Mesenchymal stem cell (in vitro differentiated cells and primary cell): ENCODE results near the gene TMEM175.
A peak's percentile ranks its signal among the peaks of the same experiment; 100 is the strongest.
"Not testable (repeated sequence)": the region's sequence is repeated elsewhere in the genome, so short reads cannot be mapped to it uniquely, and the experiment has no call there.

Experiments
- DNase-seq: peaks from one replicate; pipeline ENCODE4 v3.0.0-alpha.2; 2013
- H2AFZ ChIP-seq: one replicate; pipeline ENCODE4 v1.6.1; 2013; ENCODE audit warnings: low read depth, mild to moderate bottlenecking, control low read depth, inconsistent platforms, low read length, moderate library complexity
- H2AK5ac ChIP-seq: 2 replicates; pipeline ENCODE4 v1.6.1; 2013; ENCODE audit warnings: low read length, moderate library complexity, mild to moderate bottlenecking, inconsistent platforms; ENCODE audit not compliant: severe bottlenecking
- H2BK120ac ChIP-seq: one replicate; pipeline ENCODE4 v1.6.1; 2013; ENCODE audit warnings: low read depth, mild to moderate bottlenecking, inconsistent platforms, low read length, moderate library complexity
- H2BK12ac ChIP-seq, 2 experiments: one replicate each; pipeline ENCODE4 v1.6.1; 2013; ENCODE audit warnings: inconsistent platforms in 2 of 2, low read length in 2 of 2, mild to moderate bottlenecking in 2 of 2, moderate library complexity in 2 of 2, control low read depth in 1 of 2
- H2BK15ac ChIP-seq: one replicate; pipeline ENCODE4 v1.6.1; 2013; ENCODE audit warnings: mild to moderate bottlenecking, low read depth, inconsistent platforms; ENCODE audit not compliant: poor library complexity, severe bottlenecking
- H2BK5ac ChIP-seq: 2 replicates; pipeline ENCODE4 v1.6.1; 2013; ENCODE audit warnings: low read depth, mild to moderate bottlenecking, low read length, control low read depth, inconsistent platforms; ENCODE audit not compliant: poor library complexity, severe bottlenecking
- H3K14ac ChIP-seq, 2 experiments: one replicate each; pipeline ENCODE4 v1.6.1; 2013; ENCODE audit warnings: inconsistent platforms in 2 of 2, low read length in 2 of 2, control low read depth in 1 of 2, mild to moderate bottlenecking in 1 of 2, moderate library complexity in 1 of 2
- H3K18ac ChIP-seq, 2 experiments: one replicate each; pipeline ENCODE4 v1.6.1; 2013; ENCODE audit warnings: inconsistent platforms in 2 of 2, low read length in 2 of 2, control low read depth in 1 of 2, low read depth in 1 of 2, mild to moderate bottlenecking in 1 of 2
- H3K23ac ChIP-seq, 2 experiments: one replicate each; pipeline ENCODE4 v1.6.1; 2013; ENCODE audit warnings: inconsistent platforms in 2 of 2, low read length in 2 of 2, mild to moderate bottlenecking in 2 of 2, moderate library complexity in 2 of 2, control low read depth in 1 of 2
- H3K27ac ChIP-seq: 2 replicates; pipeline ENCODE4 v1.5.1; 2013; ENCODE audit warnings: mild to moderate bottlenecking, moderate library complexity, low read length, control low read depth, inconsistent platforms; ENCODE audit not compliant: poor library complexity, severe bottlenecking
- H3K27me3 ChIP-seq, 2 experiments: 2 replicates each; pipeline versions ENCODE4 v1.6.1 to v1.7.0; 2013; ENCODE audit warnings: low read length in 2 of 2, mild to moderate bottlenecking in 2 of 2, moderate library complexity in 2 of 2, control low read depth in 1 of 2, inconsistent platforms in 1 of 2; ENCODE audit not compliant: control insufficient read depth in 1 of 2, insufficient read depth in 1 of 2
- H3K36me3 ChIP-seq, 2 experiments: 2 replicates each; pipeline versions ENCODE4 v1.6.1 to v1.7.0; 2013; ENCODE audit warnings: low read length in 2 of 2, control low read depth in 1 of 2, inconsistent platforms in 1 of 2, low read depth in 1 of 2, mild to moderate bottlenecking in 1 of 2; ENCODE audit not compliant: insufficient read depth in 2 of 2, control insufficient read depth in 1 of 2
- H3K4ac ChIP-seq, 2 experiments: one replicate each; pipeline ENCODE4 v1.6.1; 2013; ENCODE audit warnings: inconsistent platforms in 2 of 2, low read length in 2 of 2, mild to moderate bottlenecking in 2 of 2, moderate library complexity in 2 of 2, control low read depth in 1 of 2, low read depth in 1 of 2
- H3K4me1 ChIP-seq: 2 replicates; pipeline ENCODE4 v1.6.1; 2013; ENCODE audit warnings: low read depth, low read length, control low read depth; ENCODE audit not compliant: control insufficient read depth, insufficient read depth
- H3K4me2 ChIP-seq: 2 replicates; pipeline ENCODE4 v1.6.1; 2013; ENCODE audit warnings: low read length, mild to moderate bottlenecking, inconsistent platforms; ENCODE audit not compliant: poor library complexity, severe bottlenecking
- H3K4me3 ChIP-seq, 2 experiments: 2 replicates each; pipeline versions ENCODE4 v1.5.1 to v1.7.0; 2013; ENCODE audit warnings: low read length in 2 of 2, mild to moderate bottlenecking in 2 of 2, control low read depth in 1 of 2, low read depth in 1 of 2; ENCODE audit not compliant: insufficient read depth in 1 of 2
- H3K79me1 ChIP-seq: replicated peaks from 2 replicates; pipeline ENCODE4 v1.6.1; 2013; ENCODE audit warnings: mild to moderate bottlenecking, control low read depth, low read length, inconsistent platforms; ENCODE audit not compliant: poor library complexity, severe bottlenecking
- H3K9ac ChIP-seq: 2 replicates; pipeline ENCODE4 v1.7.0; 2013; ENCODE audit warnings: mild to moderate bottlenecking, low read length, moderate library complexity
- H3K9me3 ChIP-seq: 2 replicates; pipeline ENCODE4 v1.7.0; 2013; ENCODE audit warnings: mild to moderate bottlenecking, low read length; ENCODE audit not compliant: control insufficient read depth
- H4K8ac ChIP-seq: one replicate; pipeline ENCODE4 v1.6.1; 2013; ENCODE audit warnings: inconsistent platforms, mild to moderate bottlenecking, low read length, moderate library complexity
- H4K91ac ChIP-seq: one replicate; pipeline ENCODE4 v1.6.1; 2013; ENCODE audit warnings: mild to moderate bottlenecking, low read length, inconsistent platforms
- WGBS: methylation state at CpG from one replicate; pipeline ENCODE4 v1.1.7; 2013; ENCODE audit warnings: mixed read lengths; 5-methylcytosine and 5-hydroxymethylcytosine counted together

The TMEM175 gene

DNA sequence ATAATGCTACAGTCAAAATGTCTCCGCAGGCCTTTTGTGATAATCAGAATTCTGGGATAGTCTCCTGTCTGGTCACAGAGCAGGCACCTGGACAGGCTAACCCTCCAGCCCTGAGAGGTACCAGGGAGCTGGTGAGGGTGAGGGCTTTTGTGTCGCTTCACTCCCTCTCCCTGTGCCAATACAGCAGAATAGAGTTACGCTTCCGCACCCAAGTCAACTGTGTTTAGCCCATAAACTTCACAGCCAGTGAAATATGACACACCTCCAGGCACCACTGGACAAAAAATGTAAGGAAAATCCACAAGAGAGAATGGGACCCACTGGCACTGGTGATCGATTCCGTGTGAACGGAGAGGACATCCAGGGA lies 1.4 kb upstream of the TMEM175 start:
- Histone ChIP-seq H2BK15ac (no peak overlapping the region), H3K27me3 (no peaks in the 10 kb centered on the region), H2BK5ac (no peak overlapping the region), H2BK12ac (peak overlapping the region in 1 of 2 experiments; percentile 77), H3K14ac (peak overlapping the region in 1 of 2 experiments; percentile 76), H3K36me3 (peaks cover 0 to 14% of the 10 kb centered on the region in 2 experiments), H3K9me3 (no peaks in the 10 kb centered on the region), H3K9ac (peak overlapping the region; percentile 96), H3K4me2 (peak overlapping the region; percentile 90), H3K23ac (peak overlapping the region in 1 of 2 experiments; percentile 81), H3K18ac (peak overlapping the region in 1 of 2 experiments; percentile 30), H3K4me1 (peaks cover 27% of the 10 kb centered on the region), H2BK120ac (no peak overlapping the region), H3K27ac (no peak overlapping the region), H3K4ac (peak overlapping the region in 1 of 2 experiments; percentile 38), H2AFZ (peak overlapping the region; percentile 55), H3K4me3 (peak overlapping the region; percentile 89 to 95), H4K91ac (no peak overlapping the region), H4K8ac (peak overlapping the region; percentile 49), H3K79me1 (peaks cover 9% of the 10 kb centered on the region), H2AK5ac (no peak overlapping the region)
- DNase-seq, result no peak
- WGBS, result 78% methylated on average over 7 of the region's 7 CpGs

DNA sequence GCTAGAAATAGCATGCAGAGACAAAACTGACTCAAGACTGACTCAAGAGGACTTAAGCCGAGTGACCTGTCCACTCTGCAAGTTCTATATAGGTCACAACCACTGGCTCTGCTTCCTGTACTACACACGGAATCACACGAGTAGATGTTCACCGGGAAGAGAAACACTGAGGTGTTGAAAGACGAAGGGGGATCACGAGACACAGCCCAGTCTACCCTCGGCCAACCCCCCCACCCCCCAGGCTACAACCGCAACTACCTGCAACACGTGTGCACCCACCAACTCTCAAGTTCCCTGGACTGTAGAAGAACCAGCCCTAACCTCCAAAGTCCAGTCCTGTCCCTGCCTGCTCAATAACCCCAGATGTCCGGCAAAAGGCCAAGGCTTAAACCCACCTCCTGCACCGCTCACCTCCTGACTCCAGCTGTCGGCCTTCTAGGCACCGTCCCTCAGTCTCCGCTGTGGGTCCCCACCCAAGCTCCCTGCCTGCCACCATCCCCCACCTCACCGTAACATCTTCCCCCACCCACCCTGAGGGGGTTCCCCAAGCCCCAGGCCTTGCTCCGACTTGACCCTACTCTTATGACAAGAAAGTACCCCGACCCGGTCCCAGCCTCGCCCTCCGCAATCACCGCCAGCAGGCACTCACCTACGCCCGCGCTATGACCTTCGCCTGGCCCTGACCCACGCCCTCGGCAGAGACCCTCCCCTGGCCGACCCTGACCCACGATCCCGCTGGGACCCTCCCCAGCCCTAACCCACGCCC lies 883 bp upstream of the TMEM175 start:
- H3K9me3 ChIP-seq, result no peaks in the 10 kb centered on the region
- H3K9ac ChIP-seq, result peak overlapping the region; percentile 96
- H3K4me2 ChIP-seq, result peak overlapping the region; percentile 90
- H3K79me1 ChIP-seq, result peaks cover 9% of the 10 kb centered on the region
- H3K27me3 ChIP-seq, result no peaks in the 10 kb centered on the region
- H3K18ac ChIP-seq, result peak overlapping the region; percentile 82 to 93
- peak overlapping the region; percentile 96 to 98 for H3K23ac ChIP-seq
- no peak overlapping the region for H2BK120ac ChIP-seq
- H3K14ac ChIP-seq, result peak overlapping the region; percentile 80 to 95
- H4K91ac ChIP-seq, result peak overlapping the region; percentile 98
- H3K4me3 ChIP-seq, result peak overlapping the region; percentile 89 to 95
- peak; percentile 97 for DNase-seq
- peak overlapping the region; percentile 75 to 99 for H3K4ac ChIP-seq
- H4K8ac ChIP-seq, result peak overlapping the region; percentile 92
- peaks cover 23% of the 10 kb centered on the region for H3K4me1 ChIP-seq
- H2AK5ac ChIP-seq, result no peak overlapping the region
- WGBS, result 6% methylated on average over 30 of the region's 31 CpGs
- H3K36me3 ChIP-seq, result peaks cover 0 to 10% of the 10 kb centered on the region in 2 experiments
- peak overlapping the region; percentile 97 for H2BK15ac ChIP-seq
- H3K27ac ChIP-seq, result no peak overlapping the region
- H2BK12ac ChIP-seq, result peak overlapping the region in 1 of 2 experiments; percentile 55
- H2BK5ac ChIP-seq, result no peak overlapping the region
- peak overlapping the region; percentile 87 for H2AFZ ChIP-seq

DNA sequence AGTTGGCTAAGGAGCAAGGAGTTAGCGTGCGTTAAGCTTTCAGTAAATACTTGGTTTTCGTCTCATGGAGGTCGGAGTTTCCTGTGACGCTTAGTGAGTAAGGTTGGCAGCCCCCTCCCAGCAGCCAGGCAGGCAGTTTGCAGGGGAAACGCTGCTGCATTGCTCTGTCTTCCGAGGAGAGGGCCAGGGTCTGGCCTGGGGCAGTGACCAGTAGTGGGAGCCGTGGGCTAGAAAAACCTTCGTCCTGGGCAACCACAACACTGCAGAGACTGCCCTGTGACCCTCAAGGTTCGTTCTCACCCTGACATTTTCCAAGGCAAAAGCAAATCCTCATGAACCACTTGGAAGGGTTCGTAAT lies 432 bp downstream of the TMEM175 start:
- H2BK120ac ChIP-seq, result no peak overlapping the region
- H3K9ac ChIP-seq, result peak overlapping the region; percentile 96
- H2AFZ ChIP-seq, result peak overlapping the region; percentile 54
- H3K27ac ChIP-seq, result peak overlapping the region; percentile 46
- peak overlapping the region; percentile 11 for H4K91ac ChIP-seq
- DNase-seq, result peak; percentile 74
- H2BK5ac ChIP-seq, result no peak overlapping the region
- peak overlapping the region; percentile 35 to 47 for H3K4ac ChIP-seq
- H3K4me1 ChIP-seq, result peaks cover 22% of the 10 kb centered on the region
- no peaks in the 10 kb centered on the region for H3K27me3 ChIP-seq
- H3K14ac ChIP-seq, result peak overlapping the region in 1 of 2 experiments; percentile 4
- no peak overlapping the region for H2AK5ac ChIP-seq
- peak overlapping the region in 1 of 2 experiments; percentile 3 for H2BK12ac ChIP-seq
- H3K36me3 ChIP-seq, result peaks cover 0 to 7% of the 10 kb centered on the region in 2 experiments
- H2BK15ac ChIP-seq, result peak overlapping the region; percentile 95
- no peak overlapping the region for H3K23ac ChIP-seq
- no peaks in the 10 kb centered on the region for H3K9me3 ChIP-seq
- peak overlapping the region in 1 of 2 experiments; percentile 14 for H3K18ac ChIP-seq
- H3K79me1 ChIP-seq, result peaks cover 9% of the 10 kb centered on the region
- 4% methylated on average over 10 of the region's 11 CpGs for WGBS
- H3K4me2 ChIP-seq, result peak overlapping the region; percentile 100
- peak overlapping the region; percentile 89 to 95 for H3K4me3 ChIP-seq
- peak overlapping the region; percentile 52 for H4K8ac ChIP-seq

DNA sequence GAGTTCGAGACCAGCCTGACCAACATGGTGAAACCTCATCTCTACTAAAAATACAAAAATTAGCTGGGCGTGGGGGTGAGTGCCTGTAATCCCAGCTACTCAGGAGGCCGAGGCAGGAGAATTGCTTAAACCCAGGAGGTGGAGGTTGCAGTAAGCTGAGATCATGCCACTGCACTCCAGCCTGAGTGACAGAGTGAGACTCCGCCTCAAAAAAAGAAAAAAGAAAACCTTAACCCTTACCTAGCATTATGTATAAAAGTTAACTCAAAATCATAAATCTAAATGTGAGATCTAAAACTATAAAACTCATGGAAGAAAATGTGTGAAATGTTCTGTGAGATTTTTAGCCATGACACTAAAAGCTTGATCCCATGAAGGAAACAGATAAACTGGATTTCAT lies 7.2 kb downstream of the TMEM175 start:
- not testable (repeated sequence) for H3K9ac ChIP-seq, H3K36me3 ChIP-seq, H3K18ac ChIP-seq, H2BK15ac ChIP-seq, H3K4me3 ChIP-seq, H3K14ac ChIP-seq, H3K4me1 ChIP-seq, H3K4me2 ChIP-seq, H4K91ac ChIP-seq, H2AK5ac ChIP-seq, H3K79me1 ChIP-seq, H2AFZ ChIP-seq, H3K27ac ChIP-seq, H3K27me3 ChIP-seq, H4K8ac ChIP-seq, H2BK5ac ChIP-seq, H3K23ac ChIP-seq, H3K9me3 ChIP-seq, H3K4ac ChIP-seq, H2BK12ac ChIP-seq, DNase-seq, H2BK120ac ChIP-seq
- 86% methylated on average over 2 of the region's 4 CpGs for WGBS
